ENCODE measurements around the gene TMEM26. TPM values are rescaled to one million over a fixed set of nuclear protein-coding genes. Genes with fewer than 3 reads are reported as not detected.

The TMEM26 gene
- total RNA-seq, 1 donor from 2014 or later = not detected

DNA sequence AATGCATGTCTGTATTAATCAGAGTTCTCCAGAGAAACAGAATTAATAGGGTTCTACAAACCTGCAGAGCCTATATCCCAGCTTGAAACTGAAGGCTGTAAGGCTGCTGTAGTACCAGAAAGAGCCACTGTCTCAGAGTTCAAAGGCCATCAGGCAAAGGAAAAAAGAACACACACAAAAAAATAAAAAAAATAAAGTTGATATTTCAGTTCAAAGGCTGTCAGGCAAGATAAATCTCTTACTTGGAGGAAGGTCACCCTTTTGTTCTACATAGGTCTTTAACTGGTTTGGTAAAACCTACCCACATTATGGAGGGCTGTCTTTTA is 12.0 kb upstream of the TMEM26 start:
- Histone ChIP-seq H3K4me2 (no peak overlapping the region), H2AFZ (replicated peaks) (no peak overlapping the region), H3K27me3 (no peaks in the 10 kb centered on the region), H3K36me3 (no peaks in the 10 kb centered on the region), H3K27ac (no peak overlapping the region), H4K20me1 (ENCODE audit: low read depth) (no peaks in the 10 kb centered on the region), H3K9me3 (ENCODE audit: low read depth) (no peaks in the 10 kb centered on the region), H3K9ac (no peak overlapping the region), H3F3A (ENCODE audit: low read depth) (no peaks in the 10 kb centered on the region), H3K4me3 (no peak overlapping the region), H3K4me1 (no peaks in the 10 kb centered on the region), H3K79me2 (ENCODE audit: low read depth) (no peaks in the 10 kb centered on the region)
- peaks cover 2% of the 10 kb centered on the region for H3K27me3 Mint-ChIP-seq (ENCODE audit: insufficient read depth, low read depth)
- H3K27ac Mint-ChIP-seq = no peak overlapping the region
- no peaks in the 10 kb centered on the region for H3K36me3 Mint-ChIP-seq
- DNase-seq (ENCODE audit: low spot score) = no peak
- H3K9me3 Mint-ChIP-seq = peaks cover 2% of the 10 kb centered on the region
- no peaks in the 10 kb centered on the region for H3K4me1 Mint-ChIP-seq
- TF ChIP-seq EZH2 (IDR thresholded peaks at IDR 0.05) (no peak), CTCF (IDR thresholded peaks at IDR 0.05) (no peak), EZH2phosphoT487 (IDR thresholded peaks at IDR 0.05) (no peak)
- H3K4me3 Mint-ChIP-seq = no peak overlapping the region

GRCh38 chr10:61464461-61465170 is 11.4 kb upstream of the TMEM26 start:
- Histone ChIP-seq H3K27me3 (no peaks in the 10 kb centered on the region), H3F3A (ENCODE audit: low read depth) (no peaks in the 10 kb centered on the region), H3K36me3 (no peaks in the 10 kb centered on the region), H3K79me2 (ENCODE audit: low read depth) (no peaks in the 10 kb centered on the region), H3K9ac (no peak overlapping the region), H3K27ac (no peak overlapping the region), H3K4me3 (no peak overlapping the region), H4K20me1 (ENCODE audit: low read depth) (no peaks in the 10 kb centered on the region), H3K4me1 (no peaks in the 10 kb centered on the region), H3K9me3 (ENCODE audit: low read depth) (no peaks in the 10 kb centered on the region), H3K4me2 (no peak overlapping the region), H2AFZ (replicated peaks) (no peak overlapping the region)
- Mint-ChIP-seq H3K27ac (no peak overlapping the region), H3K36me3 (no peaks in the 10 kb centered on the region), H3K4me3 (no peak overlapping the region), H3K27me3 (ENCODE audit: insufficient read depth, low read depth) (peaks cover 2% of the 10 kb centered on the region), H3K9me3 (peaks cover 2% of the 10 kb centered on the region), H3K4me1 (no peaks in the 10 kb centered on the region)
- DNase-seq (ENCODE audit: low spot score) = no peak
- TF ChIP-seq EZH2phosphoT487 (IDR thresholded peaks at IDR 0.05) = no peak
- no peak for TF ChIP-seq CTCF (IDR thresholded peaks at IDR 0.05)
- no peak for TF ChIP-seq EZH2 (IDR thresholded peaks at IDR 0.05)

GRCh38 chr10:61463035-61463909 is 10.1 kb upstream of the TMEM26 start:
- Mint-ChIP-seq H3K27ac (no peak overlapping the region), H3K27me3 (ENCODE audit: insufficient read depth, low read depth) (no peaks in the 10 kb centered on the region), H3K4me1 (no peaks in the 10 kb centered on the region), H3K4me3 (no peak overlapping the region), H3K9me3 (no peaks in the 10 kb centered on the region), H3K36me3 (no peaks in the 10 kb centered on the region)
- no peaks in the 10 kb centered on the region for H3K79me2 ChIP-seq (ENCODE audit: low read depth)
- H3K4me1 ChIP-seq = no peaks in the 10 kb centered on the region
- no peak overlapping the region for H3K4me3 ChIP-seq
- no peak for DNase-seq (ENCODE audit: low spot score)
- H3K9me3 ChIP-seq (ENCODE audit: low read depth) = no peaks in the 10 kb centered on the region
- TF ChIP-seq EZH2phosphoT487 (IDR thresholded peaks at IDR 0.05) (no peak), EZH2 (IDR thresholded peaks at IDR 0.05) (no peak), CTCF (IDR thresholded peaks at IDR 0.05) (no peak)
- no peak overlapping the region for H3K9ac ChIP-seq
- H3K27ac ChIP-seq = no peak overlapping the region
- H3K27me3 ChIP-seq = no peaks in the 10 kb centered on the region
- no peaks in the 10 kb centered on the region for H3F3A ChIP-seq (ENCODE audit: low read depth)
- no peak overlapping the region for H3K4me2 ChIP-seq
- H2AFZ ChIP-seq (replicated peaks) = no peak overlapping the region
- H4K20me1 ChIP-seq (ENCODE audit: low read depth) = no peaks in the 10 kb centered on the region
- no peaks in the 10 kb centered on the region for H3K36me3 ChIP-seq

All from neural progenitor cell (in vitro differentiated cells).